GM10266 (cell line): ENCODE results near the gene PHRF1.

ENCODE experiments used
- DNase-seq: peaks from one replicate; pipeline ENCODE4 v3.0.0; 2012; ENCODE audit errors: extremely low spot score
- TF ChIP-seq, protein P1 (sequence below): IDR thresholded peaks from 2 replicates; pipeline ENCODE4 v1.5.1; 2012; ENCODE audit warnings: mild to moderate bottlenecking, low read depth; ENCODE audit not compliant: control insufficient read depth, insufficient read depth; ENCODE audit errors: missing control alignments

Gene PHRF1

DNA sequence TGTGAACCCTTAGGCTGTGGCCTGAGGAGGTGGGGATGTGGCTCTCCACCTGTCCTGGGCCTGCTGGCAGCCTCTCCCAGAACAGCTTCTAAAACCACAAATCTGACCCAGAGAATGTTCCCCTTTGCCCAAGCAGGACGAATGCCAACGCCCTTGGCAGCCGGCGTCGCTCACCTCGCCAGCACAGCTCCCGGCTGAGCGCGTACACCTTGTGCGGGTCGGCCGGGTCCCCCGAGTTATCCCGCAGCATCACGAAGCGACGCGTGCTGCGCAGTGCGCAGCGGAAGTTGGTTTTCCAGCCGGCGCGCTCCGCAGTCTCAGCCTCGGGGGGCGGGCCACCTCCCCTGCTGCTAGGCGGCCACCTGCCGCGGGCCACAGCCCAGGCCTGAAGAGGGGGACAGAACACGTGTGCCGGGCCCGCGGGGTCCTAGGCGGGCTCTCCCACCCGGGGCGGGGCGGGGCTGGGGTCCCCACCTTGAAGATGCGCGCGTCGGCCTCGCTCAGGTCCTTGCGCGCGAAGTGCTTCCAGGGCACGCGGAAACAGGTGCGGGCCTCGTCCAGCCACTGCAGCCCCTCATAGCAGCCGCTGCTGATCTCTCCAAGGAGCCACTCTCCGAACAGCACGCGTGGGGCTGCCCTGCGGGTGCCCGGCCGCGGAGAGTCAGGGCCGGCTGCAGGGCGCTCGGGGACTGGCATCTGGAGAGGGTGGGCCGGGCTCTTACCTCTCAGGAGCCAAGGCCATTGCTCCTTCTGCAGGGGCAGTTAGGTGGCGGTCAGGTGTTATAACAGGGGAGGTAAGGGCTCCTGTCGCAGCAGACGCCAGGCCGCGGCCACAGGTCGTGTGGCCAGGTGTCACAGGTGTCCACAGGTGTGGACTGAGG is 38.6 kb downstream of the PHRF1 start:
- TF ChIP-seq, protein P1, sequence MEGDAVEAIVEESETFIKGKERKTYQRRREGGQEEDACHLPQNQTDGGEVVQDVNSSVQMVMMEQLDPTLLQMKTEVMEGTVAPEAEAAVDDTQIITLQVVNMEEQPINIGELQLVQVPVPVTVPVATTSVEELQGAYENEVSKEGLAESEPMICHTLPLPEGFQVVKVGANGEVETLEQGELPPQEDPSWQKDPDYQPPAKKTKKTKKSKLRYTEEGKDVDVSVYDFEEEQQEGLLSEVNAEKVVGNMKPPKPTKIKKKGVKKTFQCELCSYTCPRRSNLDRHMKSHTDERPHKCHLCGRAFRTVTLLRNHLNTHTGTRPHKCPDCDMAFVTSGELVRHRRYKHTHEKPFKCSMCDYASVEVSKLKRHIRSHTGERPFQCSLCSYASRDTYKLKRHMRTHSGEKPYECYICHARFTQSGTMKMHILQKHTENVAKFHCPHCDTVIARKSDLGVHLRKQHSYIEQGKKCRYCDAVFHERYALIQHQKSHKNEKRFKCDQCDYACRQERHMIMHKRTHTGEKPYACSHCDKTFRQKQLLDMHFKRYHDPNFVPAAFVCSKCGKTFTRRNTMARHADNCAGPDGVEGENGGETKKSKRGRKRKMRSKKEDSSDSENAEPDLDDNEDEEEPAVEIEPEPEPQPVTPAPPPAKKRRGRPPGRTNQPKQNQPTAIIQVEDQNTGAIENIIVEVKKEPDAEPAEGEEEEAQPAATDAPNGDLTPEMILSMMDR: no peak
- no peak for DNase-seq

DNA sequence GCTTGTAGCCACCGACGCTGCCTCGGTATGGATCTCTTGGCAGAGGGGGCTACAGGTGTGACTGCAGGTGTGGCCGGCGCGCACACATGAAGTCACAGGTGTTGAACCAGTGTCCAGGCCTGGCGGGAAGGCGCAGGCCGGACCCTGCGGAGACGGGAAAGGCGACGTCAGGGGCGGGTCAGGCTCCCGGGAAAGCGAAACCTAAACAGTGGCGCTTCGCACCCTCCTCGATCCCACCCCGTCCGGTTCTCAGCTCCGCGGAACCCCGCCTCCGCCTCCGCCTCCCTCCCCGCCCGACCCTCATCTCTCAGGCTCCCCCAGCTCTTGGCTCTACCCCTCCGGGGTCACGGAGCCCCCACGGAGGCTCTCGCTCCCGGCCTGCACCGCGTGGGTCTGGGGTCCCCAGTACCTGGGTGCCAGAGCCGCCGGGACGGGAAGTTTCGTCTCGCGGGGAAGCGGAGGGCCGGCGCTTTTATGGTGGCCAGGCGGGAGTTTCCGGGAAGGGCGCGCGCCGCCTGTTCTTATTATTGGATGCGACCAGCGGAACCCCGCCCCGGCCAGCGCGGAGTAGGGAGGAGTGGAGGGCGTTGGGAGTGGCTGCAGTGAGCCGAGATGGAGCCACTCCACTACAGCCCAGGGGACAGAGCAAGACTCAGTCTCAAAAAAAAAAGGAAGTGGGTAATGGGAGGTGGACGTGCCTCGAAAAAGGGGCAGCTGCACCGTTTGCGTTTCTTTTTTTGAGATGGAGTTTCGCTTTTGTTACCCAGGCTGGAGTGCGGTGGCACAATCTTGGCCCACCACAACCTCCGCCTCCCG is 39.4 kb downstream of the PHRF1 start, which contains the start of gene IRF7:
IRF7 (minus strand) TSS at position 447 of the 816 bp plus-strand sequence. CDS start 586 bp downstream, outside the sequence.
- TF ChIP-seq, protein P1: no peak
- peak; percentile 98 for DNase-seq

DNA sequence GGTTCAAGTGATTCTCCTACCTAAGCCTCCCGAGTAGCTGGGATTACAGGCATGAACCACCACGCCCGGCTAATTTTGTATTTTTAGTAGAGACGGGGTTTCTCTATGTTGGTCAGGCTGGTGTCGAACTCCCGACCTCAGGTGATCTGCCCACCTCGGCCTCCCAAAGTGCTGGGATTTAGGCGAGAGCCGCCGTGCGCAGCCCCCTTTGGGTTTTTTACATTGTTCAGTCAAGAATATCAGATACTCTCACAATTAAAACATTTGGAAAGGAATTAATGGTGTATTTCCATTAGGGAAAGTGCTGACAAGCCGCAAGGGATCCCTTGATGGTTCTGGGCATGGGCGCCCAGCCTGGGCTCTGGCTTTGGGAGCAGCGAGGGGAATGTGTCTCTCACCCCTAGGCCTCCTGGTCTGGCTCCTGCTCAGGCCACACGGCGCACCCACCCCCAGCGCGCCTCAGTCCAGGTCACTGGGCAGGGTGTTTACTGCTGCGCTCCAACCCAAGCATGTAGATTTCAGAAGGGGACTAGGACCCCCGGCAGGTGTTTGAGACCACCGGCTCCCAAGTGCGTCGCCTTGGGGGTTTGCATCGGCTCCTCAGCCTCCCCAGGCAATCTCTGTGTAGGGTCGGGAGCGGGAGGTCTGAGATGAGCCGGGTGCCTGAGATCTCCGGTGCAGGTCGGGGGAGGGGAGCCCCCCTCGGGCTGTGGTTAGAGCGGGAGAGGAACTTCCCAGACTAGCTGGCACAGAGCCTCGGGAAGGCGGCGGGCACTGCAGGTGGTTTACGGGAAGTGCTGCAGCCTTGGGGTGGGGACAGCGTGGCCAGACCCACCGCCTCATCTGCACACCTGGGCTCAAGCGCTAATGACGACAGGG is 40.3 kb downstream of the PHRF1 start:
- TF ChIP-seq, protein P1: no peak
- DNase-seq: no peak

DNA sequence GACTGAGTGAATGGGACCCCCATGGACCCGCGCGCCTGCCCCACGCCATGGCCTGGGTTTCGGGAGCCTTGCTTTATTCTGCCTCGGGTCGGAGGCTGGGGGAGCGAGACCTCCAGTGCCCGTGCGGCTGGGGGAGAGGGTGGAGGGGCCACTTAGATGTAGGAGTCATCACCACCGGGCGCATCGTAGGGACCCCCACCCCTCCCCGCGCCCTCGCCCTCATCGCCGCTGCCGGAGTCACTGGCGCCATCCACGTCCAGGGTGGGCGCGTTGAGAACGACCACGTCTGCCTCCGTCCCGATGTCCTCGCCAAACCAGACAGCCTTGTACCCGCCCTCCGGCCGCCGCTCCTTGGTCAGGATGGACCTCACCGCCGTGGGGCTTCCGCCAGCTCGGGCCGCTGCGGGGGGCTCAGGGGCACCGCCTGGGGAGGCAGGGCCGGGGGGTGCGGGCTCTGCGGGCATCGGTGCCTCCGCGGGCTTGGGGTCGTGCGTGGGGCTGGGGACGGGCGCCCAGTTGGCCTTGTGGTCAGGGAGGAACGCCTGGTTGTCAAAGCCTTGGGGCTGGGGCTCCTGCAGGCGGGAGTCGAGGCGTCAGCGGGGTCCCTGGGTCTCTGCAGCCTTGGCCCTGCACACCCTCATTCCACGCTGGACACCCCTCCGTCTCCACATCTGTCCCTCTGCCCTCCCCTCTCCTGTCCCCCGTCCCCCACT is 41.1 kb downstream of the PHRF1 start:
- TF ChIP-seq, protein P1: no peak
- no peak for DNase-seq

DNA sequence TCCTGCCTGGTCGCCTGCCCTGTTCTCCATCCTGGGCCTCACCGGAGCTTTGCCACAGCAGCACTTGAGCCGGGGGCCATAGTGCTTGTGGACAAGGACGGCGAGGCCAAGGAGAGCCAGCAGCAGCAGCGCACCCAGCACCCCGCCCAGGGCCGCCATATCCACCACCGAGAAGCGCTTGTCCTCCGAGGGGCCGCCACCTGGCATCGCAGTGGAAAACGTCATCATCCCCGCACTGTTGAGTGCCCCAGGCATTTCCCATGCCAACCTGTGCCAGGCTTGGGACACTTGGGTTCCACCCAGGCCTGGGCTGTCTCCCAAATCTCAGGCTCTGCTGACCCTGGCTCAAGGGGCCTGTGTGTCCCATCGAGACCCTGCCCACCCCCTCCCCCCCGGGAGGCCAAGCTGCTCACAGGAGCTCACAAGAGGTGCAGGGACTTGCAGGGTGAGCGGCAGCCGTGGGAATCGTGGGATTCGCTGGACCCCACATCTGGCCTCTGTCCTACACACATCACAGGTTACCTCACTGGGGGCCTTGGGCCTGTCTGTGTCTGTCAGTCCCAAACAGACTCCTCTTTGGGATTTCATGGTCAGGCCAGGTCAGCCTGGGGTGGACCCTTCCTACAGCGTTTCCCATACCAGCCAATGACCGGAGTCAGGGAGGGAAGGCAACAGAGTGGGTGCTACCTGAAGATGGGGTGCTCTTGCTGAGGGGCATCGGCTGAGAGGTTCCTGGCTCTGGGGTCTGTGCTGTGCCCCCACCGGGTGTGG is 41.8 kb downstream of the PHRF1 start:
- no peak for DNase-seq
- TF ChIP-seq, protein P1: no peak
